GM12873 (cell line): ENCODE results near the gene ACER1.

Experiments
- CTCF ChIP-seq: IDR thresholded peaks from 2 replicates; pipeline ENCODE4 v1.5.1; 2012; ENCODE audit warnings: low read depth, mild to moderate bottlenecking, moderate library complexity, low read length, control low read depth; ENCODE audit not compliant: insufficient read depth; ENCODE audit errors: missing control alignments

The ACER1 gene

DNA sequence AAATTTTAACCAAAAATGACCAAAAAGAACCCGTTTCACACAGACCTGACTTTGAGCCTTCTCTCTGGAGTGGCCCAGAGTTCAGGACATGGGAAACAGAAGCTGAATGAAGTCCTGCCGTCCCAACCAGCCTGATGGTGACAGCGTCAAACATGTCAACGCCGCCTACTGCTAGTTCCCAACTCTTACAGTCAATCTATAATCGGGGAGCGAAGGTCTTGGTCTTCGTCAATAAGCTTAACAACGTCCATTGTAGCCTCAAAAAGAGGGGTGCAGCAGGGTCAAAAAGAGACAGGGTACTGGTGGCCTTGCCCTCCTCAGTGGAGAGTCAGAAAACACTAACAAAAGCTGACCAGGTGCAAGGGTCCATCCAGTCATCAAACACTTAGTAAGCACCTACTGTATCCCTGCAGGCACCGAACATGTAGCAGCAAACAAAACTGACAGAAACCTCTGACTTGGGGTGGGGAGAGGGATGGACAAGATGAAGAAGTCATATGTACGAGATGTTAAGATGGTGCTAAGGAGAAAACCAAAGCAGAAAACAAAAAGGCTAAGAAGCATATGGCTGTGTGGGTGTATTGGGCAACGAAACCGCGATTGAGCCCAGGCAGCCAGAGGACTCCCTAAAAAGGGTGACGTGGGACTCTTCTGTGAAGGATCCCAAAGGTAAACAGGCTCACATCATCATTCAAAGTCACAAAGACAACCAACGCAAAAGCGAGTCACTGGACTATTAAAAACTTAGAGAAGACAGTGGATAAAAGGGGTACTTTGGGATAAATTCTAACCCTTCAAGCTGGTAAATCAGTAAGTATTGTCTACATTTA, 65.6 kb downstream of the ACER1 start:
- no peak for TF ChIP-seq CTCF

DNA sequence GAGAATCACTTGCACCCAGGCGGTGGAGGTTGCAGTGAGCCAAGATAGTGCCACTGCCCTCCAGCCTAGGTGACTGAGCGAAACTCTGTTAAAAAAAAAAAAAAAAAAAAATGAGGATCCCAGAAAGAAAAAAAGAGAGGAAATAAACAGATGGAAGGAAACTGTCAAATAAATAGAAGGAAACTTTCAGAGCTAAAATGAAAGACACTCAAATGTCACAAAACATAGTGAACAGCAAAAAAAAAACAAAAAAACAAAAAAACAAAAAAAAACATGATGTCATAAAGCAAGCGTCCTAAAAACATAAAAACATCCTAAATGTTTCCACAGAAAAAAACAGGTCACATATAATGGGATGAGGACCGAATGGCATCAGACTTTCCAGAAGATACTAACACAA, 68.6 kb downstream of the ACER1 start:
- no peak for TF ChIP-seq CTCF

DNA sequence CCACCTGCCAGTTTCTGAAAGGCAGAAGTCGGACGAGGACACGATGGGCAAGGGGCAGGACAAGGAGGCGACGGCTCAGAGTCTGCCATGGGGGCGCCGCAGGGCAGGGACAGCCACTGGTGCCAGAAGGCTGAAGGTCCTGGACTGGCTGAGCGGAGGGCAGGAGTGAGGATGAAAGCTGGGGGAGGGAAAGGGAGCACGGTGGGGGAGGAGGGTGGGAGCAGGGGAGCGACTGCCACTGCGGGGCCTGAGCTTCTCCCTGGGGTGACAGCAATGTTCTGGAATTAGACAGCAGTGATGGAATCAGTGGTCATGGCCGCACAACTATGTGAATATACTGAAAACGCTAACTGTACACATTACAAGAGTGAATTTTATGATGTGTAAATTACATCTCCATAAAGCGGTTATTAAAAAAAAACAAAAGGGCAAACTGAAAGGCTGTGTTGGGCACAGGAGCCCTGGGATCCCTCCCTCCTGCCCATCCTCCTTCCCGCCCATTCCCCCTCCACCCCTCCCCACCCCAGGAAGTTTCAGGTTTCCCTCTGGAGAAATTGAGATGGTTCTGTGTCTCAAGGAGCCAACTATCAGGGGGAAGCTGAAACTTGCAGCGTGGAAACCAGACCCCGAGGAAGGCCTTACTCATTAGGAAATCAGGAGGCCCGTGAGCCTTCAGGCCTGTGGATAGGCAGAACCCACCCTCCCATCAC, 69.5 kb downstream of the ACER1 start:
- TF ChIP-seq CTCF, result no peak

DNA sequence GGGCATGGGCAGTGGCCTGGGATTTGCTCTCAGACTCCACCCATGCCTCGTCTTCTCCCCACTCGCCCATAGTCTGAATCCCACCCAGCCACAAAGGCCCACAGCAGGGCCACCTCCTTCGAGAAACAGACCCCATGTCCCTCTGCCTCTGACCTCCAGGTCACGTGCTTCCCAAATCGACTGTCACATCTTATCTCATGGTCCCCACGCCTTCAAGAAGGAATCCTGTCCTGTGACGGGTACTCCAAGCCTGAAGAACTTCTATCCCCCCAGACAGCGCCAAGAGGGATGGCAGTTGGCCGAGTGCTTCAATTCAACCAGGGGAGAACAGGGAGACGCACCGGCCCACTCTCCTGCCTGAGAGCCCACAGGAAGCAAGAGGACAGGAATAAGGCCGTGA, 70.1 kb downstream of the ACER1 start:
- TF ChIP-seq CTCF, result no peak

DNA sequence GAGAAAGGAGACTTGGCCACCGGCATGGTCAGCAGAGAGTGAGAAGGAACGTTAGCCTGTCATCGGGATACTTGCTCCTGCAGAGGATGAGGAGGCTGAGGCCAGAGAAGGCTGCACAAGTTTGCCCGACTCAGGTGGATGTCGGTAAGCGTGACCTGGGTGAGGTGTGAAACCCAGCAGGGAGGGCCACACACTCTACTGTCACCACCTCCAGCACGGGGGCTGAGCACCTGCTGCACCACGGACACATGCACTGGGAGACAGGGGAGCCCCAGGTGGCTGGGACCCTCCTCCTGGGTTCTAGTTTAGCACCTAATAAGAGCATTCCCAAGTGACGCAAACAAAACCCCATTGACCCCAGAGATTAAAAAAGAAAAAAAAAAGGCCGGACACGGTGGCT, 70.9 kb downstream of the ACER1 start:
- no peak for TF ChIP-seq CTCF

- no peak for TF ChIP-seq CTCF
Measured at GRCh38 chr19:6261883-6262282, 71.5 kb downstream of the ACER1 start.

- peak; percentile 62 for TF ChIP-seq CTCF
Measured at GRCh38 chr19:6260912-6261650, 72.3 kb downstream of the ACER1 start.
